Measurements from ENCODE around the gene PROK1. TPM values are rescaled to one million over a fixed set of nuclear protein-coding genes. Genes with fewer than 3 reads are reported as not detected.

Gene PROK1
- total and polyA plus RNA-seq, 2 of the 13 experiments (the other 11 are each of a cell fraction or from before 2014, with no cell fraction given): 0.07 TPM; not detected in 1

- TF ChIP-seq ZNF318 (CRISPR knock-in tag; IDR thresholded peaks at IDR 0.05) (peak; percentile 59; the same call in 1 of the 2 replicates), PRDM10 (CRISPR knock-in tag; IDR thresholded peaks at IDR 0.05; ENCODE audit: low read depth) (peak; percentile 41; the same call in 1 of the 2 replicates), NFKB2 (CRISPR knock-in tag; IDR thresholded peaks at IDR 0.05; ENCODE audit: borderline replicate concordance) (peak; percentile 97; the same call in 1 of the 2 replicates), ZNF274 (CRISPR knock-in tag; IDR thresholded peaks at IDR 0.05) (peak; percentile 91), EEA1 (CRISPR knock-in tag; IDR thresholded peaks at IDR 0.05; ENCODE audit: borderline replicate concordance) (peak; percentile 50; the same call in 1 of the 2 replicates), SOX5 (CRISPR knock-in tag; IDR thresholded peaks at IDR 0.05; ENCODE audit: borderline replicate concordance) (peak; percentile 58; the same call in 1 of the 2 replicates), ZNF280B (CRISPR knock-in tag; IDR thresholded peaks at IDR 0.05; ENCODE audit: borderline replicate concordance) (peak; percentile 98), SUZ12 (IDR thresholded peaks at IDR 0.05; ENCODE audit: low read depth, low read length) (no peak), PTBP1 (IDR thresholded peaks at IDR 0.05; ENCODE audit: low read depth, low read length, poor library complexity, severe bottlenecking) (no peak), THAP7 (CRISPR knock-in tag; IDR thresholded peaks at IDR 0.05) (peak; percentile 93; the same call in 1 of the 2 replicates), POGZ (CRISPR knock-in tag; IDR thresholded peaks at IDR 0.05) (peak; percentile 88), HNRNPH1 (optimal IDR thresholded peaks at IDR 0.05; ENCODE audit: low read depth, low read length) (peak; percentile 79)
Observed at GRCh38 chr1:110407260-110408210, 43.4 kb upstream of the PROK1 start, which contains the start of gene LAMTOR5 (continued).
